Trophoblast cell (in vitro differentiated cells and primary cell): ENCODE measurements around the gene HJV.

Experiments
- DNase-seq, 2 donors: peaks; one replicate each; pipeline ENCODE4 v3.0.0-alpha.2; 2016
- H2AFZ ChIP-seq: 2 replicates; pipeline ENCODE4 v1.6.1; 2013; ENCODE audit warnings: low read length, moderate library complexity, mild to moderate bottlenecking; ENCODE audit not compliant: insufficient read depth, poor library complexity
- H2AK5ac ChIP-seq: 2 replicates; pipeline ENCODE4 v1.6.1; 2013; ENCODE audit warnings: mild to moderate bottlenecking, low read length
- H2BK120ac ChIP-seq: 2 replicates; pipeline ENCODE4 v1.6.1; 2013; ENCODE audit warnings: low read length, mild to moderate bottlenecking, moderate library complexity; ENCODE audit not compliant: insufficient read depth, poor library complexity
- H2BK12ac ChIP-seq: 2 replicates; pipeline ENCODE4 v1.6.1; 2013; ENCODE audit warnings: mild to moderate bottlenecking, low read length, moderate library complexity
- H2BK5ac ChIP-seq: 2 replicates; pipeline ENCODE4 v1.6.1; 2013; ENCODE audit warnings: low read length, low read depth, moderate library complexity, mild to moderate bottlenecking; ENCODE audit not compliant: poor library complexity
- H3K14ac ChIP-seq: 2 replicates; pipeline ENCODE4 v1.6.1; 2013; ENCODE audit warnings: mild to moderate bottlenecking, low read length
- H3K18ac ChIP-seq: 2 replicates; pipeline ENCODE4 v1.6.1; 2013; ENCODE audit warnings: mild to moderate bottlenecking, low read length
- H3K23ac ChIP-seq: 2 replicates; pipeline ENCODE4 v1.6.1; 2013; ENCODE audit warnings: low read length
- H3K27ac ChIP-seq: 2 replicates; pipeline ENCODE4 v1.5.1; 2013; ENCODE audit warnings: low read depth, mild to moderate bottlenecking, inconsistent platforms, low read length, moderate library complexity
- H3K27me3 ChIP-seq: 2 replicates; pipeline ENCODE4 v1.6.1; 2013; ENCODE audit warnings: inconsistent platforms, mild to moderate bottlenecking, low read length, moderate library complexity; ENCODE audit not compliant: insufficient read depth
- H3K36me3 ChIP-seq, 2 experiments: 1 replicate in 1 of 2; 2 replicates in 1 of 2; pipeline ENCODE4 v1.6.1; 2013; ENCODE audit warnings: low read length in 2 of 2, mild to moderate bottlenecking in 2 of 2, moderate library complexity in 1 of 2; ENCODE audit not compliant: insufficient read depth in 2 of 2, control insufficient read depth in 1 of 2
- H3K4ac ChIP-seq: 2 replicates; pipeline ENCODE4 v1.6.1; 2013; ENCODE audit warnings: low read depth, mild to moderate bottlenecking, low read length, moderate library complexity
- H3K4me1 ChIP-seq, 2 experiments: 1 replicate in 1 of 2; 2 replicates in 1 of 2; pipeline ENCODE4 v1.6.1; 2013; ENCODE audit warnings: low read length in 2 of 2, mild to moderate bottlenecking in 2 of 2, moderate library complexity in 1 of 2; ENCODE audit not compliant: insufficient read depth in 2 of 2, control insufficient read depth in 1 of 2
- H3K4me2 ChIP-seq: 2 replicates; pipeline ENCODE4 v1.6.1; 2013; ENCODE audit warnings: inconsistent platforms, mild to moderate bottlenecking, low read length, moderate library complexity
- H3K4me3 ChIP-seq: 2 replicates; pipeline ENCODE4 v1.5.1; 2013; ENCODE audit warnings: mild to moderate bottlenecking, low read depth, low read length, inconsistent platforms
- H3K79me1 ChIP-seq: one replicate; pipeline ENCODE4 v1.6.1; 2013; ENCODE audit warnings: low read length
- H3K79me2 ChIP-seq: 2 replicates; pipeline ENCODE4 v1.6.1; 2013; ENCODE audit warnings: low read length, mild to moderate bottlenecking; ENCODE audit not compliant: control insufficient read depth, insufficient read depth, poor library complexity
- H3K9ac ChIP-seq: 2 replicates; pipeline ENCODE4 v1.6.1; 2013; ENCODE audit warnings: mild to moderate bottlenecking, low read length
- H3K9me3 ChIP-seq: 2 replicates; pipeline ENCODE4 v1.6.1; 2013; ENCODE audit warnings: low read depth, mild to moderate bottlenecking, control low read depth, inconsistent platforms, low read length; ENCODE audit not compliant: insufficient read depth
- H4K12ac ChIP-seq: 2 replicates; pipeline ENCODE4 v1.6.1; 2013; ENCODE audit warnings: low read depth, mild to moderate bottlenecking, low read length, moderate library complexity
- H4K8ac ChIP-seq: 2 replicates; pipeline ENCODE4 v1.6.1; 2013; ENCODE audit warnings: low read depth, mild to moderate bottlenecking, low read length, moderate library complexity
- H4K91ac ChIP-seq: one replicate; pipeline ENCODE4 v1.6.1; 2013; ENCODE audit warnings: low read depth, mild to moderate bottlenecking, low read length, moderate library complexity
- WGBS: extraction: QIAGEN DNeasy Blood & Tissue Kit; methylation state at CpG from one replicate; pipeline ENCODE4 v1.1.7; 2013; ENCODE audit warnings: missing lambda C conversion rate; ENCODE audit not compliant: insufficient read length, insufficient coverage; ENCODE audit errors: extremely low coverage; 5-methylcytosine and 5-hydroxymethylcytosine counted together

HJV gene

GRCh38 chr1:145985129-145985501, 36.4 kb downstream of the HJV start:
- peak overlapping the region; percentile 52 for H2BK12ac ChIP-seq
- H2BK5ac ChIP-seq, result peak overlapping the region; percentile 32
- no peaks in the 10 kb centered on the region for H3K27me3 ChIP-seq
- H3K4me2 ChIP-seq, result no peak overlapping the region
- H3K18ac ChIP-seq, result no peak overlapping the region
- peak overlapping the region; percentile 43 for H4K91ac ChIP-seq
- H2BK120ac ChIP-seq, result peak overlapping the region; percentile 63
- H2AK5ac ChIP-seq, result no peak overlapping the region
- H3K79me1 ChIP-seq, result peaks cover 6% of the 10 kb centered on the region
- H4K12ac ChIP-seq, result peak overlapping the region; percentile 64
- H3K4me3 ChIP-seq, result no peak overlapping the region
- H3K9ac ChIP-seq, result no peak overlapping the region
- no peak for DNase-seq
- no peak overlapping the region for H3K23ac ChIP-seq
- no peak overlapping the region for H3K4ac ChIP-seq
- H4K8ac ChIP-seq, result peak overlapping the region; percentile 58
- H3K9me3 ChIP-seq, result no peaks in the 10 kb centered on the region
- peak overlapping the region; percentile 30 for H2AFZ ChIP-seq
- WGBS, result no CpG with 5 or more reads among the region's 2 CpGs
- H3K27ac ChIP-seq, result peak overlapping the region; percentile 14
- H3K14ac ChIP-seq, result peak overlapping the region; percentile 20
- peaks cover 13 to 17% of the 10 kb centered on the region in 2 experiments for H3K4me1 ChIP-seq
- no peaks in the 10 kb centered on the region for H3K79me2 ChIP-seq
- H3K36me3 ChIP-seq, result no peaks in the 10 kb centered on the region

DNA sequence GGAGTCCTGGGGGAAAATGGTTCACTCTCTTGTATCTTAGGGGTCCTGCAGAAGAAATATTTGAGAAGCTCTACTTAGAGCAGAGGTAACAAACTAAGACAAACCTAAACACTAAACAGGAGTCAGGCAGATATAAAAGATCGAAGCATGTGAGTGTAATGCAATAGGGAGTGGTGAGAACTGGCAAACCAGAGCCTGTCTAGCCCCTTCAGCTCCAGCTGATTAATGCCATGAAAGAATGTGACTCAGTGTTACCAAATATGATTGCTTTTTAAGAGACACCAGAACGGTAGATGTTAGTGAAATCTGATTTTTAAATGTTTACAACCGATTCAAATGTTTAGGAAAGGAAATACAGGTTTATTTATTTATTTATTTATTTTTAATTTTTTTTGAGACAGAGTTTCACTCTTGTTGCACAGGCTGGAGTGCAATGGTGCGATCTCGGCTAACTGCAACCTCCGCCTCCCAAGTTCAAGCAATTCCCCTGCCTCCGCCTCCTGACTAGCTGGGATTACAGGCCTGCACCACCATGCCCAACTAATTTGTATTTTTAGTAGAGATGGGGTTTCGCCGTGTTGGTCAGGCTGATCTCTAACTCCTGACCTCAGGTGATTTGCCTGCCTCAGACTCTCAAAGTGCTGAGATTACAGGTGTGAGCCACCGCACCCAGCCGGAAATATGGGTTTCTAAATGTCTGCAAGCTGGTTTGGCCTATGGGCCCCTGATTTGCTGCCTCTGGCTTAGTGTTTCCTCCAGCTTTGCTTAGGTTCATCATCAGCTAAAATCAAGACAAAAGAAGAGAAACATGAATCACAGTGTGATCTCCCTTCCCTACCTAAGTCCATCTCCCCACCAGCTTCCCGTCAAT, 37.3 kb downstream of the HJV start:
- H2BK120ac ChIP-seq, result no peak overlapping the region
- no peaks in the 10 kb centered on the region for H3K9me3 ChIP-seq
- peaks cover 15 to 21% of the 10 kb centered on the region in 2 experiments for H3K4me1 ChIP-seq
- no peak overlapping the region for H3K4ac ChIP-seq
- H3K4me3 ChIP-seq, result no peak overlapping the region
- no peak overlapping the region for H4K91ac ChIP-seq
- H3K27me3 ChIP-seq, result no peaks in the 10 kb centered on the region
- DNase-seq, result no peak
- no peak overlapping the region for H2AFZ ChIP-seq
- no peak overlapping the region for H2BK5ac ChIP-seq
- H4K8ac ChIP-seq, result no peak overlapping the region
- no peak overlapping the region for H2AK5ac ChIP-seq
- no peak overlapping the region for H3K4me2 ChIP-seq
- H3K36me3 ChIP-seq, result no peaks in the 10 kb centered on the region
- H3K23ac ChIP-seq, result no peak overlapping the region
- H3K79me1 ChIP-seq, result peaks cover 6% of the 10 kb centered on the region
- no peak overlapping the region for H2BK12ac ChIP-seq
- H4K12ac ChIP-seq, result no peak overlapping the region
- no peak overlapping the region for H3K27ac ChIP-seq
- H3K79me2 ChIP-seq, result no peaks in the 10 kb centered on the region
- no CpG with 5 or more reads among the region's 12 CpGs for WGBS
- no peak overlapping the region for H3K9ac ChIP-seq
- no peak overlapping the region for H3K14ac ChIP-seq
- no peak overlapping the region for H3K18ac ChIP-seq

DNA sequence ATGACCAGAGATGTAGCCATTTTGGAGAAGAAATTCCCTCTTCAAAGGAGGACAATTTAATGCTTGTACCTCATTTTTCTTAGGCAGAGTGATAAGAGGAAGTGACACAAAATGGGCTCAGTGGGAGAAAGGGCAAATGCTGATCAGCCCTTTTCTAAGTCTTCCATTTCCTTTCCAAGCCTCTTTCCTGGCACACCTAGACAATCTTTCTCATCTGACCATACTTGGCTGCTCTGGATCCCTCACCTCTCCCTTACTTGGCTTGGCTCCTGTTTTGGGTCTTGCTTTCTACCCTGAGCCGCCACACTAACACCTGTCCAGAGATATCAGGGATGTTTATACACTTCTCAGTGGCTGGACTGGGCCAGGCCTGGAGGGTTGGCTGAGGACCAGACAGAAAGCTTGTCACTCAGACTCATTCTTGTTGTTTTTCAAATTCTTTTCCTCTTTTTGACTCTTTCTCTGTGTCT, 38.3 kb downstream of the HJV start:
- no peak overlapping the region for H3K14ac ChIP-seq
- no peak overlapping the region for H3K23ac ChIP-seq
- H3K79me2 ChIP-seq, result no peaks in the 10 kb centered on the region
- no peaks in the 10 kb centered on the region for H3K9me3 ChIP-seq
- H3K18ac ChIP-seq, result no peak overlapping the region
- H2BK5ac ChIP-seq, result no peak overlapping the region
- peaks cover 10% of the 10 kb centered on the region for H3K79me1 ChIP-seq
- H4K8ac ChIP-seq, result no peak overlapping the region
- no peak overlapping the region for H3K9ac ChIP-seq
- DNase-seq, result no peak
- no peak overlapping the region for H2BK120ac ChIP-seq
- H3K36me3 ChIP-seq, result no peaks in the 10 kb centered on the region
- H3K4me3 ChIP-seq, result no peak overlapping the region
- H2AFZ ChIP-seq, result no peak overlapping the region
- no peak overlapping the region for H4K12ac ChIP-seq
- no peak overlapping the region for H3K4ac ChIP-seq
- H3K27me3 ChIP-seq, result no peaks in the 10 kb centered on the region
- no peak overlapping the region for H3K27ac ChIP-seq
- H3K4me1 ChIP-seq, result peaks cover 18 to 27% of the 10 kb centered on the region in 2 experiments
- WGBS, result no CpG with 5 or more reads among the region's 1 CpG
- H3K4me2 ChIP-seq, result no peak overlapping the region
- no peak overlapping the region for H2BK12ac ChIP-seq
- H4K91ac ChIP-seq, result no peak overlapping the region
- H2AK5ac ChIP-seq, result no peak overlapping the region

- H2AFZ ChIP-seq, result no peak overlapping the region
- H4K12ac ChIP-seq, result no peak overlapping the region
- H3K4me3 ChIP-seq, result no peak overlapping the region
- no peak for DNase-seq
- no peaks in the 10 kb centered on the region for H3K27me3 ChIP-seq
- H3K4me1 ChIP-seq, result peaks cover 18 to 29% of the 10 kb centered on the region in 2 experiments
- no peak overlapping the region for H2AK5ac ChIP-seq
- H3K23ac ChIP-seq, result no peak overlapping the region
- H4K8ac ChIP-seq, result no peak overlapping the region
- H3K79me2 ChIP-seq, result no peaks in the 10 kb centered on the region
- no peak overlapping the region for H2BK12ac ChIP-seq
- H2BK120ac ChIP-seq, result no peak overlapping the region
- no peaks in the 10 kb centered on the region for H3K9me3 ChIP-seq
- H3K9ac ChIP-seq, result no peak overlapping the region
- no peaks in the 10 kb centered on the region for H3K36me3 ChIP-seq
- H3K18ac ChIP-seq, result no peak overlapping the region
- H2BK5ac ChIP-seq, result no peak overlapping the region
- H4K91ac ChIP-seq, result no peak overlapping the region
- no CpG with 5 or more reads among the region's 6 CpGs for WGBS
- H3K4ac ChIP-seq, result no peak overlapping the region
- H3K27ac ChIP-seq, result no peak overlapping the region
- no peak overlapping the region for H3K4me2 ChIP-seq
- H3K79me1 ChIP-seq, result peaks cover 10% of the 10 kb centered on the region
- no peak overlapping the region for H3K14ac ChIP-seq
Measured at GRCh38 chr1:145982010-145982723, 39.4 kb downstream of the HJV start.
